GM12878 (cell line): ENCODE measurements around the gene HOXC9. TPM values are rescaled to one million over a fixed set of nuclear protein-coding genes. Genes with fewer than 3 reads are reported as not detected.

ENCODE experiments used
- ATAC-seq: fragments of 200-7000 bp; cut with Tn5 transposase; 3 replicates; pipeline ENCODE4 v1.9.1; 2020; ENCODE audit warnings: mild to moderate bottlenecking, moderate library complexity
- BruUV-seq: library from RNA; stranded (reverse); fragments of 400-500 nt; replicated peaks from 2 replicates; lab custom pipeline; 2021; lab: Mats Ljungman, UMichigan
- CTCF ChIA-PET: fragments of 300-600 bp; sonication (Branson Sonifier 250); formaldehyde crosslinking; extraction: SDS; loops from one replicate; lab custom pipeline; 2021; ENCODE audit warnings: inconsistent platforms; lab: Yijun Ruan, JAX
- POLR2A ChIA-PET: fragments of 350-600 bp; formaldehyde crosslinking; extraction: SDS; loops from one replicate; lab custom pipeline; 2021; ENCODE audit warnings: inconsistent platforms; lab: Charles Lee
- RAD21 ChIA-PET: fragments of 300-600 bp; sonication (Branson Sonifier 250); formaldehyde crosslinking; loops from one replicate; lab custom pipeline; 2023; ENCODE audit warnings: antibody characterized with exemption; ENCODE audit not compliant: unreplicated experiment; lab: Charles Lee
- SMC1A ChIA-PET: fragments of 300-600 bp; sonication (Branson Sonifier 250); formaldehyde crosslinking; loops from one replicate; lab custom pipeline; 2023; ENCODE audit not compliant: unreplicated experiment, uncharacterized antibody; lab: Charles Lee
- DNase-seq: peaks from one replicate; pipeline ENCODE4 v3.0.0-alpha.2; 2011; ENCODE audit warnings: low read depth, low spot score
- FAIRE-seq: peaks from 3 replicates; lab custom pipeline; 2011; peaks lifted over from hg19 to GRCh38; lab: Jason Lieb, UNC
- H2AFZ ChIP-seq: 2 replicates; pipeline ENCODE4 v1.6.0; 2011; ENCODE audit warnings: low read depth, low read length, control low read depth; ENCODE audit not compliant: control insufficient read depth
- H3K27ac ChIP-seq: 2 replicates; pipeline ENCODE4 v1.5.1; 2011; ENCODE audit warnings: control low read depth; ENCODE audit not compliant: control insufficient read depth, insufficient read depth
- H3K27me3 ChIP-seq, 2 experiments: replicated peaks in 1 of 2; 2 replicates each; pipeline versions ENCODE4 v1.6.0 to v1.6.1; 2011; ENCODE audit warnings: low read length in 1 of 2; ENCODE audit not compliant: control insufficient read depth in 2 of 2, insufficient read depth in 2 of 2
- H3K36me3 ChIP-seq, 2 experiments: 2 replicates each; pipeline ENCODE4 v1.5.1; 2011; ENCODE audit warnings: low read length in 1 of 2; ENCODE audit not compliant: control insufficient read depth in 2 of 2, insufficient read depth in 2 of 2
- H3K4me1 ChIP-seq: 2 replicates; pipeline ENCODE4 v1.6.1; 2011; ENCODE audit warnings: mild to moderate bottlenecking, low read length, moderate library complexity, mixed read lengths; ENCODE audit not compliant: control insufficient read depth, insufficient read depth
- H3K4me2 ChIP-seq: 2 replicates; pipeline ENCODE4 v1.6.0; 2011; ENCODE audit warnings: control low read depth; ENCODE audit not compliant: control insufficient read depth, insufficient read depth
- H3K4me3 ChIP-seq: fragments of 200-600 bp; sonication (generic); 2 replicates; pipeline ENCODE4 v1.5.1; 2016
- H3K79me2 ChIP-seq: 2 replicates; pipeline ENCODE4 v1.6.0; 2011; ENCODE audit warnings: low read length; ENCODE audit not compliant: control insufficient read depth, insufficient read depth
- H3K9ac ChIP-seq: 2 replicates; pipeline ENCODE4 v1.8.0; 2011; ENCODE audit warnings: low read length, control low read depth, mixed read lengths; ENCODE audit not compliant: control insufficient read depth, insufficient read depth
- H3K9me3 ChIP-seq: replicated peaks from 3 replicates; pipeline ENCODE4 v1.5.1; 2011; ENCODE audit warnings: mild to moderate bottlenecking, low read length; ENCODE audit not compliant: control insufficient read depth, insufficient read depth
- H4K20me1 ChIP-seq: 2 replicates; pipeline ENCODE4 v1.6.0; 2011; ENCODE audit not compliant: control insufficient read depth, insufficient read depth
- BMI1 ChIP-seq: fragments of 450-650 bp; IDR thresholded peaks from 2 replicates; pipeline ENCODE4 v1.6.1; 2016; ENCODE audit warnings: mild to moderate bottlenecking, moderate library complexity, borderline replicate concordance
- CHD1 ChIP-seq: IDR thresholded peaks from 2 replicates; pipeline ENCODE4 v1.6.1; 2012; ENCODE audit warnings: low read depth, low read length, improper control_type of control experiment
- CREB1 ChIP-seq: IDR thresholded peaks from 2 replicates; pipeline ENCODE4 v1.6.1; 2012; ENCODE audit warnings: low read depth, mild to moderate bottlenecking, inconsistent platforms
- EZH2 ChIP-seq: IDR thresholded peaks from 2 replicates; pipeline ENCODE4 v1.6.1; 2012; ENCODE audit warnings: low read depth, mild to moderate bottlenecking, control low read depth, inconsistent platforms, low read length, borderline replicate concordance; ENCODE audit not compliant: control insufficient read depth
- HDAC2 ChIP-seq: fragments of 200-600 bp; sonication (generic); IDR thresholded peaks from 2 replicates; pipeline ENCODE4 v1.6.1; 2017
- NFIC ChIP-seq: IDR thresholded peaks from 2 replicates; pipeline ENCODE4 v1.6.1; 2012; ENCODE audit warnings: low read depth, mild to moderate bottlenecking, inconsistent platforms, low read length, moderate library complexity
- NFYB ChIP-seq: IDR thresholded peaks from 2 replicates; pipeline ENCODE4 v1.6.1; 2011; ENCODE audit warnings: low read depth, mild to moderate bottlenecking, low read length, improper control_type of control experiment, moderate library complexity; ENCODE audit not compliant: insufficient read depth
- RELA ChIP-seq: fragments of 450-650 bp; IDR thresholded peaks from 2 replicates; pipeline ENCODE4 v1.8.0; 2014; ENCODE audit warnings: borderline replicate concordance; ENCODE audit not compliant: partially characterized antibody
- SREBF1 ChIP-seq: IDR thresholded peaks from 2 replicates; pipeline ENCODE4 v1.6.1; 2012; ENCODE audit warnings: mild to moderate bottlenecking, low read length
- SUPT20H ChIP-seq: IDR thresholded peaks from 2 replicates; pipeline ENCODE4 v1.6.1; 2011; ENCODE audit warnings: low read depth, mild to moderate bottlenecking, low read length, moderate library complexity, borderline replicate concordance; ENCODE audit not compliant: control insufficient read depth
- TBL1XR1 ChIP-seq: IDR thresholded peaks from 2 replicates; pipeline ENCODE4 v1.6.1; 2012; ENCODE audit warnings: low read depth, low read length, improper control_type of control experiment
- TCF12 ChIP-seq: IDR thresholded peaks from 2 replicates; pipeline ENCODE4 v1.6.1; 2011; ENCODE audit warnings: low read depth, mild to moderate bottlenecking, low read length
- YBX1 ChIP-seq: fragments of 450-650 bp; IDR thresholded peaks from 2 replicates; pipeline ENCODE4 v1.6.1; 2016; ENCODE audit warnings: antibody characterized with exemption
- ZNF622 ChIP-seq: fragments of 450-650 bp; IDR thresholded peaks from 2 replicates; pipeline ENCODE4 v1.6.1; 2017; ENCODE audit warnings: mild to moderate bottlenecking, inconsistent platforms
- ZZZ3 ChIP-seq: IDR thresholded peaks from 2 replicates; pipeline ENCODE4 v1.6.1; 2011; ENCODE audit warnings: low read depth; ENCODE audit not compliant: control insufficient read depth, insufficient read length
- WGBS: methylation state at CpG from one replicate; pipeline ENCODE4 v1.1.6; 2016; ENCODE audit warnings: low lambda C conversion rate; ENCODE audit not compliant: insufficient replicate concordance, insufficient coverage; ENCODE audit errors: missing lambda C conversion rate; 5-methylcytosine and 5-hydroxymethylcytosine counted together
- in situ Hi-C: fragments of 300-500 bp; cut with MboI; formaldehyde crosslinking; loops from 9 replicates; pipeline ENCODE4 v1.14.3; 2018; ENCODE audit warnings: mixed read lengths
- intact Hi-C: fragments of 100-400 bp; cut with micrococcal nuclease; formaldehyde crosslinking; loops from one replicate; pipeline ENCODE4 v1.14.2; 2022; ENCODE audit not compliant: unreplicated experiment
- polyA plus RNA-seq, 11 experiments: library from polyadenylated mRNA; depleted of rRNA in 4 of 11; unstranded in 6 of 11; stranded (reverse) in 5 of 11; fragments of >200 nt; fragmentation: Nextera tagmentation in 4 of 11; fragmentation: Illumina TruSeq in 1 of 11; extraction: Ambion mirVana in 4 of 11; extraction: Trizol in 1 of 11; gene quantifications; 1 replicate in 1 of 11; 2 replicates in 10 of 11; pipeline versions ENCODE4 v1.2.1 to v1.2.3, GENCODE V29; 2011 to 2016; ENCODE audit warnings: inconsistent platforms in 2 of 11, missing spikeins in 2 of 11, low read depth in 1 of 11
- total RNA-seq, 4 experiments: library from RNA; depleted of rRNA in 3 of 4; stranded (reverse); fragments of >200 nt in 3 of 4; fragmentation: Illumina TruSeq in 1 of 4; extraction: Trizol in 1 of 4; gene quantifications; 2 replicates each; pipeline versions ENCODE4 v1.2.1 to v1.2.3, GENCODE V29; 2013 to 2021
- TF ChIP-seq, protein P1 (sequence below): fragments of 450-650 bp; formaldehyde crosslinking; IDR thresholded peaks from 2 replicates; pipeline ENCODE4 v1.4.0; 2022; ENCODE audit warnings: mild to moderate bottlenecking, moderate library complexity
- TF ChIP-seq, protein P2 (sequence below): IDR thresholded peaks from 2 replicates; pipeline ENCODE4 v1.6.1; 2012; ENCODE audit warnings: low read depth, low read length, improper control_type of control experiment

The HOXC9 gene
- total and polyA plus RNA-seq, 10 of the 15 experiments (the other 5 are each of a cell fraction or from before 2014, with no cell fraction given): not detected

DNA sequence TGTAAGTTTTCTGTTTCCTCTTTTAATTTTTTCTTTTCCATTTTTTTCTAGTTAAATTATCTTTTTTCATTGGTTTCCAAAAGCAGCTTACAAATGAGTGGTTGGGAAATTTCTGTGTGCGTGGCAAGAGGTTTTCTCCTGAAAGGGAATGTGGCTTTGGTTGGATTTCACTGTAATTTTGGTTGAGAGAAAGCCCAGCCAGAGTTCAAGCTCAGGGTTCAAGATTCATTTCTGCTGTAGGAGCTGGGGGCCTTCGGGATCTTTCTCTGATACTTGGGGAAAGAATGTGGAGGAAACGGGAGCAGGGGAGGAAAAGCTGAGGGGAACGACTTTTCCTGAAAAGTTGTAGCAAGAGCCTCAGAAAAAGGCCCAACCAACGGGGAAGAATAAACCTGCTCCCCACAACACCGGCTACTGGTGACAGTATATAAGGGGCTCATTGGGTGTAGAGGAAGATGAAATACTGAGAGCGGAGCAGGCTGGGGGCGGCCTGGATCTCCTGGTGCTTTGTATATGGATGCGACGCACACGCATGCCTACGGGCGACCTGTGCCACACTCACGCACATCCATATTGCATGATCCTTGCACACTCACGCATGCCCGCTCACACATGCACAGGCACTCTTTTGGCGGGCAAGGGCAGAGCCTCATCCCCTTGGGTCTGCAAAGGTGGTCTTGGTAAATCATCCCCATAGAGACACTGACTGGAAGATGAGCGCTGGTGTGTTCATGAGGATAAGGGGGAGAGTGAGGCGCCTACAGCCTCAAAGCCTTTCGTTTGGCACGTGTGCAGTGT lies 13.1 kb upstream of the HOXC9 start:
- in situ Hi-C loops: no loop called here
- DNase-seq (no peak), ATAC-seq (no peak), FAIRE-seq (no peak)
- POLR2A ChIA-PET: interaction anchor here (0.6 to 1.2 kb wide), 2 partner anchors 9 to 12 kb away, joined by 3 read pairs; no protein-coding TSS in a partner anchor
- Histone ChIP-seq H3K36me3 (no peaks in the 10 kb centered on the region), H3K4me2 (no peak overlapping the region), H2AFZ (no peak overlapping the region), H4K20me1 (peaks cover 3% of the 10 kb centered on the region; the same call in 1 of the 2 replicates), H3K27me3 (peaks cover 33 to 59% of the 10 kb centered on the region in 2 experiments), H3K27ac (no peak overlapping the region), H3K9me3 (no peaks in the 10 kb centered on the region), H3K79me2 (no peaks in the 10 kb centered on the region), H3K9ac (no peak overlapping the region)
- intact Hi-C loops: loop anchor here (5.0 to 10.0 kb wide), 3 partner anchors 192 to 282 kb away; no protein-coding TSS in a partner anchor
- SMC1A ChIA-PET: interaction anchor here (1.1 to 4.5 kb wide), 8 partner anchors 9 to 230 kb away, joined by 3 to 29 read pairs (median 5); partner anchors contain the start of gene HOXC9
- no TSS peak for BruUV-seq
- WGBS: 31% methylated on average over 21 of the region's 21 CpGs
- RAD21 ChIA-PET: interaction anchor here (0.8 to 3.3 kb wide), 7 partner anchors 11 to 234 kb away, joined by 3 to 14 read pairs (median 4); partner anchors contain the start of genes HOXC5 and SMUG1
- CTCF ChIA-PET: interaction anchor here (0.8 to 5.5 kb wide), 16 partner anchors 11 to 230 kb away, joined by 3 to 54 read pairs (median 5); partner anchors contain the start of genes HOXC8 and HOXC9
- TF ChIP-seq CREB1 (no peak), HDAC2 (no peak), RELA (no peak), SUPT20H (no peak), ZNF622 (no peak), EZH2 (0 out of 2 replicates have a peak, but pooled peaks have one; percentile 38), TCF12 (no peak), ZZZ3 (no peak), NFIC (no peak), BMI1 (peak; percentile 28; the same call in 1 of the 2 replicates), NFYB (no peak), YBX1 (no peak), CHD1 (no peak), TBL1XR1 (no peak), SREBF1 (no peak)
- TF ChIP-seq, protein P1, sequence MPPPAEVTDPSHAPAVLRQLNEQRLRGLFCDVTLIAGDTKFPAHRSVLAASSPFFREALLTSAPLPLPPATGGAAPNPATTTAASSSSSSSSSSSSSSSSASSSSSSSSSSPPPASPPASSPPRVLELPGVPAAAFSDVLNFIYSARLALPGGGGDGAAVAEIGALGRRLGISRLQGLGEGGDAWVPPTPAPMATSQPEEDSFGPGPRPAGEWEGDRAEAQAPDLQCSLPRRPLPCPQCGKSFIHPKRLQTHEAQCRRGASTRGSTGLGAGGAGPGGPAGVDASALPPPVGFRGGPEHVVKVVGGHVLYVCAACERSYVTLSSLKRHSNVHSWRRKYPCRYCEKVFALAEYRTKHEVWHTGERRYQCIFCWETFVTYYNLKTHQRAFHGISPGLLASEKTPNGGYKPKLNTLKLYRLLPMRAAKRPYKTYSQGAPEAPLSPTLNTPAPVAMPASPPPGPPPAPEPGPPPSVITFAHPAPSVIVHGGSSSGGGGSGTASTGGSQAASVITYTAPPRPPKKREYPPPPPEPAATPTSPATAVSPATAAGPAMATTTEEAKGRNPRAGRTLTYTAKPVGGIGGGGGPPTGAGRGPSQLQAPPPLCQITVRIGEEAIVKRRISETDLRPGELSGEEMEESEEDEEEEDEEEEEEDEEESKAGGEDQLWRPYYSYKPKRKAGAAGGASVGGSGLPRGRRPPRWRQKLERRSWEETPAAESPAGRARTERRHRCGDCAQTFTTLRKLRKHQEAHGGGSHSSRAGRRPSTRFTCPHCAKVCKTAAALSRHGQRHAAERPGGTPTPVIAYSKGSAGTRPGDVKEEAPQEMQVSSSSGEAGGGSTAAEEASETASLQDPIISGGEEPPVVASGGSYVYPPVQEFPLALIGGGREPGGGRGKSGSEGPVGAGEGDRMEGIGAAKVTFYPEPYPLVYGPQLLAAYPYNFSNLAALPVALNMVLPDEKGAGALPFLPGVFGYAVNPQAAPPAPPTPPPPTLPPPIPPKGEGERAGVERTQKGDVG: no peak
- TF ChIP-seq, protein P2, sequence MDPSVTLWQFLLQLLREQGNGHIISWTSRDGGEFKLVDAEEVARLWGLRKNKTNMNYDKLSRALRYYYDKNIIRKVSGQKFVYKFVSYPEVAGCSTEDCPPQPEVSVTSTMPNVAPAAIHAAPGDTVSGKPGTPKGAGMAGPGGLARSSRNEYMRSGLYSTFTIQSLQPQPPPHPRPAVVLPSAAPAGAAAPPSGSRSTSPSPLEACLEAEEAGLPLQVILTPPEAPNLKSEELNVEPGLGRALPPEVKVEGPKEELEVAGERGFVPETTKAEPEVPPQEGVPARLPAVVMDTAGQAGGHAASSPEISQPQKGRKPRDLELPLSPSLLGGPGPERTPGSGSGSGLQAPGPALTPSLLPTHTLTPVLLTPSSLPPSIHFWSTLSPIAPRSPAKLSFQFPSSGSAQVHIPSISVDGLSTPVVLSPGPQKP: no peak
- TF ChIP-seq, all 136 proteins: peak for 2
- Histone ChIP-seq H3K4me1 (peaks cover 15% of the 10 kb centered on the region), H3K4me3 (no peak overlapping the region)
